ENCODE data around the gene MED13L. TPM values are rescaled to one million over a fixed set of nuclear protein-coding genes. Genes with fewer than 3 reads are reported as not detected.
A peak's percentile ranks its signal among the peaks of the same experiment; 100 is the strongest.

The MED13L gene
- total and polyA plus RNA-seq, 2 donors (not counting 3 experiments of a cell fraction or from before 2014, with no cell fraction given), result 27.4 to 93.6 TPM

DNA sequence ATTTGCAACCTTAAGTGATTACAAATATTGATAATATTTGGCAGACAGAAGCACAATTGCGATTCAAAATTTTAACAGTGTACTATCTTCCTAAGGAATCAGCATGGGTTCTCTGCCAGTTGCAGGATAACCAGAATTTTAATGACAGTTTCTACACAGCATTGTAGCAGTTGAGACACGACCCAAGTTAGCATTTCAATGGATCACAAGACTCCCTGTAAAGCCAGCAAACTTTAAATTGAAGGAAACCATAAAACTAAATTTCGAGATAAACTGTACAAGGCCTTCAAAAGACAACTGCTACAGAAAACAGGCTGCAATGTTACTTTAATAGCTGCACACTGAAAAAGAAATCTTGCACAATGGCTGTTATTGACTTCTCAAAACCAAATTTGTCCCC lies 154.9 kb downstream of the MED13L start:
- Histone ChIP-seq H3K9me1 (replicated peaks; ENCODE audit: control insufficient read depth, extremely low read depth, insufficient read depth, low read length) (peaks cover 3% of the 10 kb centered on the region), H3K36me3 (ENCODE audit: control insufficient read depth in 2 of 2, extremely low read depth in 1 of 2, insufficient read depth in 2 of 2, low read length in 2 of 2) (no peaks in the 10 kb centered on the region), H3K4me3 (replicated peaks in 1 of 3; ENCODE audit: insufficient read depth in 1 of 3, low read depth in 1 of 3, low read length in 3 of 3) (no peak overlapping the region), H3K27me3 (ENCODE audit: control insufficient read depth in 2 of 2, insufficient read depth in 2 of 2, low read length in 2 of 2) (no peaks in the 10 kb centered on the region), H3K9ac (replicated peaks; ENCODE audit: extremely low read depth, insufficient read depth, low read length) (no peak overlapping the region), H3K79me2 (ENCODE audit: control insufficient read depth, insufficient read depth, low read length) (peaks cover 58% of the 10 kb centered on the region), H2AFZ (ENCODE audit: low read depth, low read length) (no peak overlapping the region), H3K27ac (ENCODE audit: insufficient read depth, low read depth, low read length) (peak overlapping the region; percentile 82), H3K4me1 (ENCODE audit: control insufficient read depth, extremely low read depth, insufficient read depth, low read length) (peaks cover 41% of the 10 kb centered on the region), H3K9me3 (replicated peaks; ENCODE audit: control insufficient read depth, insufficient read depth, low read length) (no peaks in the 10 kb centered on the region), H3K4me2 (ENCODE audit: insufficient read depth, low read length) (peak overlapping the region; percentile 98), H4K20me1 (replicated peaks; ENCODE audit: control insufficient read depth, extremely low read depth, insufficient read depth, low read length) (peaks cover 4% of the 10 kb centered on the region)
- intact Hi-C loops (cut with micrococcal nuclease), result loop anchor here (1.0 to 5.0 kb wide), 4 partner anchors 8 to 55 kb away; no protein-coding TSS in a partner anchor
- TF ChIP-seq GATA2 (IDR thresholded peaks at IDR 0.05; ENCODE audit: insufficient read depth, insufficient read length, low read depth, low read length) (no peak), POLR2AphosphoS5 (IDR thresholded peaks at IDR 0.05; ENCODE audit: insufficient read depth, low read depth, low read length) (no peak), POLR2A (IDR thresholded peaks at IDR 0.05; ENCODE audit: low read depth, low read length) (no peak), MYC (IDR thresholded peaks at IDR 0.05; ENCODE audit: low read depth, low read length) (no peak), FOS (IDR thresholded peaks at IDR 0.05; ENCODE audit: borderline replicate concordance, insufficient read depth, low read length) (no peak), EZH2 (IDR thresholded peaks at IDR 0.05; ENCODE audit: borderline replicate concordance, low read depth, low read length, severe bottlenecking) (no peak), JUN (IDR thresholded peaks at IDR 0.05; ENCODE audit: borderline replicate concordance, insufficient read depth, insufficient read length, low read depth) (no peak)
- TF ChIP-seq, protein P1, sequence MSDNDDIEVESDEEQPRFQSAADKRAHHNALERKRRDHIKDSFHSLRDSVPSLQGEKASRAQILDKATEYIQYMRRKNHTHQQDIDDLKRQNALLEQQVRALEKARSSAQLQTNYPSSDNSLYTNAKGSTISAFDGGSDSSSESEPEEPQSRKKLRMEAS (IDR thresholded peaks at IDR 0.05; ENCODE audit: insufficient read depth, insufficient read length), result no peak
- TF ChIP-seq, protein P2, sequence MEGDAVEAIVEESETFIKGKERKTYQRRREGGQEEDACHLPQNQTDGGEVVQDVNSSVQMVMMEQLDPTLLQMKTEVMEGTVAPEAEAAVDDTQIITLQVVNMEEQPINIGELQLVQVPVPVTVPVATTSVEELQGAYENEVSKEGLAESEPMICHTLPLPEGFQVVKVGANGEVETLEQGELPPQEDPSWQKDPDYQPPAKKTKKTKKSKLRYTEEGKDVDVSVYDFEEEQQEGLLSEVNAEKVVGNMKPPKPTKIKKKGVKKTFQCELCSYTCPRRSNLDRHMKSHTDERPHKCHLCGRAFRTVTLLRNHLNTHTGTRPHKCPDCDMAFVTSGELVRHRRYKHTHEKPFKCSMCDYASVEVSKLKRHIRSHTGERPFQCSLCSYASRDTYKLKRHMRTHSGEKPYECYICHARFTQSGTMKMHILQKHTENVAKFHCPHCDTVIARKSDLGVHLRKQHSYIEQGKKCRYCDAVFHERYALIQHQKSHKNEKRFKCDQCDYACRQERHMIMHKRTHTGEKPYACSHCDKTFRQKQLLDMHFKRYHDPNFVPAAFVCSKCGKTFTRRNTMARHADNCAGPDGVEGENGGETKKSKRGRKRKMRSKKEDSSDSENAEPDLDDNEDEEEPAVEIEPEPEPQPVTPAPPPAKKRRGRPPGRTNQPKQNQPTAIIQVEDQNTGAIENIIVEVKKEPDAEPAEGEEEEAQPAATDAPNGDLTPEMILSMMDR (IDR thresholded peaks at IDR 0.05; ENCODE audit: extremely low read depth in 1 of 2, insufficient read depth in 1 of 2, low read depth in 1 of 2, low read length in 2 of 2), result no peak
- POLR2A ChIA-PET, result no interaction called here
- dilution Hi-C loops (cut with MboI; ENCODE audit: extremely low pct_ligation_motif_present, low sequenced_read_pairs), result no loop called here
- FAIRE-seq, result no peak
- CTCF ChIA-PET, result interaction anchor here (1.8 to 1.9 kb wide), 2 partner anchors 8 to 13 kb away, joined by 9 read pairs; no protein-coding TSS in a partner anchor
- DNase-seq (ENCODE audit: low read depth, low spot score), result no peak
- BruUV-seq (replicated peaks), result no TSS peak
